NCI-H187 (cell line): ENCODE data around the gene RNF114.
"Not testable (repeated sequence)": the region's sequence is repeated elsewhere in the genome, so short reads cannot be mapped to it uniquely, and the experiment has no call there.

Experiments
- DNase-seq, 2 experiments: peaks; one replicate each; lab custom pipeline; 2025; lab: John Stamatoyannopoulos, UW

Gene RNF114

DNA sequence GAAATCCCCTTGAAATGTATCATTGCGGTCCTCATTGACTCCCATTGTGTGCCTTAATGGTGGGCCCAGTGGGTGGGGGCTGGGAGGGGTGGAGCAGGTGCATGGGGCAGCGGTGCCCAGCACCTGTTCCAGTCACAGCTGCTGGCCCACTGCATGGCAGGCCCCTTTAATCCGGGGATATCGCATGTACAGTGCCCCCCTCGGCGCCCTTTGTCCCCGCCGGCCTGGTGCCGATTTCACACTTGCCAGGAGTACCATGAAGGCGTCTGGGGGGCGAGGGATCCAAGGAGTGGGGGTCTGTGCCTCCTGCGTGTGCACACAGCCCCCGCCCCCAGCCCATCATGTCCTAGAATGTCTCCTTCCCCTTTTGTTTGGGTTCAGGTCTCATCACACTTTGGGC, 49.4 kb downstream of the RNF114 start:
- DNase-seq: no peak

DNA sequence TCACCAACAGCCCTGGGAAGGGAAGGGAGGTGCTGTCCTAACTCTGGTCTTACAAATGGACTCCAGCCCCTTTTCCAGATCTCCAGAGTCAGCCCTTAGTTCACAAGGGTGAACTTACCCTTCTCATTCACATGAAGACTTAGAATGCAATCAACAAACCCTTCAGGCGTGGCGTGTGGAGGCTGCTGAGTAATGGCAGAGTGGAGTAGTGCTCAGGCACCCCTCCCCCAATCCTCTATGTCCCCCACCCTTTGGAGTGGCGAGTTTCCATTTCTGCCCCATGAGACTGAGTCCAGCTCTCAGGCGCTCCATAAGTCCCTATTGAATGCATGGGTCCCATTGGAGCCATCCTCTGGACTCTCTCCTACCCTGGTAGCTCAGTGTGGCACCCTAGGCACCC, 49.9 kb downstream of the RNF114 start:
- DNase-seq: no peak

DNA sequence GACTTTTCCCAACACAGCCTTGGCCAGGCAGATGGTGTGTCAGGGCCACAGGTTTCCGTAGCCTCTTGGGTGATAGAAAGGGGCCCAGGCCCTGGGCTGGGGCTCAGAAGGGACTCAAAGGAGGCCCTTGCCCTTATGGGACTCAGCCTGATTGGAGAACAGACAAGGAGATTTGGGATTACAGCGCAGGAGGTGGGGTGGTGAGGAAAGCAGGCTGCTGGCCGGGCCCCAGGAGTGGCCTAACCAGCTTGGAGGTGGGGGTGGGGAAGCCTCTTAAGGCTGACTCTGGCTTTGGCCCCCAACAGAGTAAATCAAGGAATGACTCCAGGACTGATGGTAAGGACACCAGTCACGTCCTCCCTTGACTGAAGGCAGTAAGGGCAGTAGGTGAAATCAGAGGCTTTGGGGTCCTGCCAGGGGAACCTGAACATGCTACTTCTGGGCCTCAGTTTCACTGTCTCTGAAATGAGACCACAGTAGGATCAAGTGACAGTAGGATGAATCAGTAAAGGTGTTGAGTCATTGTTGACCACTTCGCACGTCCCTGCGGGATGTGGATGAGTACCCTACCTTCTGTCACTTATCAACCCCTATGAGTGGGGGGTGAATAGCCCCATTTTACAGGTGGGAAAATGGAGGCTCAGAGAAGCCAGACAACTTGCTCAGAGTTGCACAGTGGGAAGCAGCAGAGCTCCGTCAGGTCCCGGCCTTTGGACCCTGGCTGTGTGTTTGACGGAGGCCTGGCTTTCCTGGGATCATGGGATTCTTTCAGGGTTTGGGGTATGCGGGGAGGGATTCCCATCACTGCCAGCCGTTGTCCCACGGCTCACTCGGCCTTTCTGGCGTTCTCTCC, 51.0 kb downstream of the RNF114 start:
- no peak for DNase-seq

DNA sequence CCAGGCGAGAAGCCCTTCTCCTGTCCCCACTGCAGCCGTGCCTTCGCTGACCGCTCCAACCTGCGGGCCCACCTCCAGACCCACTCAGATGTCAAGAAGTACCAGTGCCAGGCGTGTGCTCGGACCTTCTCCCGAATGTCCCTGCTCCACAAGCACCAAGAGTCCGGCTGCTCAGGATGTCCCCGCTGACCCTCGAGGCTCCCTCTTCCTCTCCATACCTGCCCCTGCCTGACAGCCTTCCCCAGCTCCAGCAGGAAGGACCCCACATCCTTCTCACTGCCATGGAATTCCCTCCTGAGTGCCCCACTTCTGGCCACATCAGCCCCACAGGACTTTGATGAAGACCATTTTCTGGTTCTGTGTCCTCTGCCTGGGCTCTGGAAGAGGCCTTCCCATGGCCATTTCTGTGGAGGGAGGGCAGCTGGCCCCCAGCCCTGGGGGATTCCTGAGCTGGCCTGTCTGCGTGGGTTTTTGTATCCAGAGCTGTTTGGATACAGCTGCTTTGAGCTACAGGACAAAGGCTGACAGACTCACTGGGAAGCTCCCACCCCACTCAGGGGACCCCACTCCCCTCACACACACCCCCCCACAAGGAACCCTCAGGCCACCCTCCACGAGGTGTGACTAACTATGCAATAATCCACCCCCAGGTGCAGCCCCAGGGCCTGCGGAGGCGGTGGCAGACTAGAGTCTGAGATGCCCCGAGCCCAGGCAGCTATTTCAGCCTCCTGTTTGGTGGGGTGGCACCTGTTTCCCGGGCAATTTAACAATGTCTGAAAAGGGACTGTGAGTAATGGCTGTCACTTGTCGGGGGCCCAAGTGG, 51.9 kb downstream of the RNF114 start:
- no peak for DNase-seq

DNA sequence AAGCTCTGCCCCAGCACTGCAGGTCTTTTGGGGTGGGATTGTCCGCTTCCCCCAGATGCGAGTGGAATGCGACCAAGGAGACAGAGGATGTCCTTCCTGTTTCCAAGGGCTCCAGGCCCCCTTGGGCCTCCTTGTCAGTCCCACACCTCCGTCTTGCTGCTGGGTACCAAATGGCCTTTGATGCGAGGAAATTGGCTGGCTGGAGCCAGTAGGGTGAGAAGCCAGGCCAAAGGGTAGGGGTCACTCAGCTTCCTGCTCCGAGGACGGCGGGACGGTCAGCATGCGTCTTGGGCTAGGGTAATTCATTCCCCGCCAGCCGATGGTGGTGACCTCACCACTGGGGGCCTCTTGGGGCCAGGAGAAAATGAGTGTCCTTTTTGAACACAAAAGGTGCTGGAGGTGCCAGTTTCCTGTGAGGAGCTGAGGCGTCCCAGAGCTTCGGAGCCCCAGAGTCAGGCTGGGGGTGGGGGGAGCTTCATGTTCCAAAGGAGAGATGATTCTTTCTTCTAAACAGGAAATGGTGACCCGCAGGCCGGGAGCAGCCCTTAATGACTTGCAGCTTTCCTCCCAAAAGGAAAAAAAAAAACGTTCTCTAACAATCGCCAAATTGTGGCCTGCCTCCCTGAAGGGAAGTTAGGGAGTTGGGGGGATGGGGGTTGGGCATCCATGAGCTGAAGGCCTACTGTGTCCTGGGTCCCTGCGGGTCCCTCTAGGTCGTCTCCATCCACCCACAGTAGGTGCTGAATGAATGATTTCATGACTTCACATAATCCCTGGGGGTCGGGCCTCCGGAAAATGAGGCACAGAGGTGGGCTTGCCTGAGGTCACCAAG, 53.3 kb downstream of the RNF114 start:
- no peak for DNase-seq

DNA sequence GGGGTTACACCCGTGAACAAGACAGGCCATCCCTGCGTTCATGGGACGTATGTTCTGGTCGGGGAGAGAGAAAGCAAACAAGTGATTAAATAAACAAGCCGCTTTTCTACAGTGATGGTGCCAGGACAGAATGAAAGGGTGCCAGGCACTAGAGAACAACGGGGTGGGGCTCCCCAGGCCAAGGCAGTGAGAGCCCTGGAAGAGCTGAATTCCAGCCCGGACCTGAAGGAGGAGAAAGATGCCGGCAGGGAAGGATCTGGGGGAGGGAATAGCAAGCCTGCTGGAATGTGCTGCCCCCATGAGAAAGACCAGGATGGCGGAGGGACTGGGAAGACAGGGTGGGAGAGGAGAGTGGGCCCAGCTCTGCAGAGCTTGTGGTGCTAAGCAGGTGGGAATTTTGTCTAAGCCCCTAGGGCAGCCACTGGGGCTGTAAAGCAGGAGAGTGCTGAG, 54.1 kb downstream of the RNF114 start:
- no peak for DNase-seq

DNA sequence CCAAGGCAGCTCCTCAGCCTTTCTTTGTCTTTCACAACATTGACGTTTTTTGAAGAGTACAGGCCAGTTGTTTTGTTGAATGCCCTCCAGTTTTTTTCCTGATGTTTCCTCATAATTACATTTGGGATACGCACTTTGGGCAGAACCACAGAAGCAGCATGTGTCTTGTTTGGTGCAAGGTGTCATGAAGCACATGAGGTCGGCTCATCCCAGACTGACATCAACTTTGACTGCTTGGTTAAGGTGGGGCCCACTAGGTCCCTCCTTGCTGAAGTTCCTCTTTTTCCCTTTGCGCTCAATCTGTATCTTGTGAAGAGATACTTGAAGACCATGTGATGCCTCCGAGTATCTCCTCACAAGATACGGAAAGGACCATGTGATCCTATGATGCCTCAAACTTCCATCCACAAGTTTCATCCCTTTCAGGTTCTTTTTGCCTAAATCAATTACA, 57.1 kb downstream of the RNF114 start:
- DNase-seq: no peak

DNA sequence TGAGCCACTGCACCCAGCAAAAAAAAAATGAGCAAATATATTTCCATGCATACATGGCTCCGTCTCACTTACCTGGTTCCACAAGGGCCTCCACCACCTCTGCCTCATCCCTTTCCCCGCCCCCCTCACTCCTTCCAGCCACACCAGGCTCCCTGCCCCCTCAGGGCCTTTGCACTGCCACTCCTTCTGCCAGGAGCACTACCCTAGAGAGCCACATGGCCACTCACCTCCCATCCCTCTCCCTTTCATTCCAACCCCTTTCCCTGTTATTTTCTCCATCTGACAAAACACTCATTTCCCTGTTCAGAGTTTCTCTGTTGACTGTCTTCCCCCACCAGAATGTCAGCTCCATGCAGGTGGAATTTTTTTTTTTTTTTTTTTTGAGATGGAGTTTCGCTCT, 59.4 kb downstream of the RNF114 start:
- no peak for DNase-seq

DNA sequence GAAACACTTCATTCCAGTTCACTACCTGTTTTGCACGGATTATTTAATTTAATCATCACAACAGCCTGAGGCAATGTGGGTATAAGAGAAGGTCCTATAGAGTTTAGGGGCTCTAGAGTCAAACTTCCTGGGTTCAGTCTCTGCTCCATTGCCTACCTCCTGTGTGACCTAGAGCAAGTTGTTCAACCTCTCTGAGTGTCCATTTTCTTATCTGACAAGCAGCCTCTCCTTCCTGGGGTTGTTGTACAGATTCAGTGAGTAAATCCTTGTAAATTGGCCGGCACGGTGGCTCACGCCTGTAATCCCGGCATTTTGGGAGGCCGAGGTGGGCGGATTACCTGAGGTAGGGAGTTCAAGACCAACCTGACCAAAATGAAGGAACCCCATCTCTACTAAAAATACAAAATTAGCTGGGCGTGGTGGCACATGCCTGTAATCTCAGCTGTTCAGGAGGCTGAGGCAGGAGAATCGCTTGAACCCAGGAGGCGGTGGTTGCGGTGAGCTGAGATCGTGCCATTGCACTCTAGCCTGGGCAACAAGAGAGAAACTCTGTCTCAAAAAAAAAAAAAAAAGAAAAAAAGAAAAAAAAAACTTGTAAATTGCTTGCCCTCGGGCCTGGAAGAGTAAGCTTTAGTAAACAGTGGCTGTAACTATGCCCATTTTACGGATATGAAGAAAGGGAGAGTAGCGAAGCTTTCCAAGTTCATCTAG, 62.4 kb downstream of the RNF114 start:
- not testable (repeated sequence) for DNase-seq

DNA sequence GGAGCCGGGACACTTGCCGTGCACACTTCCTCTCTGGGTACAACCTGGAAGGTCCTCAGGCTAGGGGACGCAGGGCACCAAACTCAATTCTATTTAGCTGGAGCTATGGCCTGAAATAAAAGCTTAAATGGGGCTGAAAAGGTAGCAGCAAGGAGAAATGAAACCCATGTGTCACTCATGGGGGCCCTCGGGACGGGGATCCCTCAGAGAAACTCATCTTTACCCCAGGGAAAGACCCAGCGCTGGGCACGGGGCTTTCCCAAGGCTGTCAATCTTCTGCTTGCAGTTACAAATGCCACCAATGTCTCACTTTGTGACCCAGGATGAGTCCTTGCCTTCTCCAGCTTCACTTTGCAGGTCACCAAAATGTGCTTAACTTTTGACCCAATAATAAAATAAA, 63.1 kb downstream of the RNF114 start:
- DNase-seq: no peak

DNA sequence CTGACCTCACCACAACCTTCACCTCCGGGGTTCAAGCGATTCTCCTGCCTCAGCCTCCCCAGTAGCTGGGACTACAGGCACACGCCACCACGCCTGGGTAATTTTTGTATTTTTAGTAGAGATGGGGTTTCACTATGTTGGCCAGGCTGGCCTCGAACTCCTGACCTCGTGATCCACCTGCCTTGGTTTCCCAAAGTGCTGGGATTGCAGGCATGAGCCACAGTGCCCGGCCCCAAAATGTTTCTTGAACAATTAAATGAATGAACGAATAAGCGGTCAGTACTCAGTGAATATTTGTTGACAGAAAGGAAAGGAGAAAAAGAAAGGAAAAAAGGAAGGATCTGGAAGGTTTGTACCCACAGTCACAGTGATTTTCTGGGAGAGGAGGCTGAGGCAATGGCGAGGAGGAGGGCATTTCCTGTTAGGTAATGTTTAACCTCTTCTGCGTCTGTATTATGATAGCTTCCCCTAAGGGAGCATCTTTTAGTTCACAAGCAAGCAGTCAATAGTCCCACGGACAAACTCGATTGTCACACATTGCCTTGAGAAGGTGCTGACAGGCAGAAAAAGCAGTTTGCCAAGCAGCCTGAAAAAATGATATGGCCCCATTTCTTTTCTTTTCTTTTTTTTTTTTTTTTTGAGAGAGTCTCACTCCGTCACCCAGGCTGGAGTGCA, 64.5 kb downstream of the RNF114 start:
- DNase-seq: not testable (repeated sequence)

DNA sequence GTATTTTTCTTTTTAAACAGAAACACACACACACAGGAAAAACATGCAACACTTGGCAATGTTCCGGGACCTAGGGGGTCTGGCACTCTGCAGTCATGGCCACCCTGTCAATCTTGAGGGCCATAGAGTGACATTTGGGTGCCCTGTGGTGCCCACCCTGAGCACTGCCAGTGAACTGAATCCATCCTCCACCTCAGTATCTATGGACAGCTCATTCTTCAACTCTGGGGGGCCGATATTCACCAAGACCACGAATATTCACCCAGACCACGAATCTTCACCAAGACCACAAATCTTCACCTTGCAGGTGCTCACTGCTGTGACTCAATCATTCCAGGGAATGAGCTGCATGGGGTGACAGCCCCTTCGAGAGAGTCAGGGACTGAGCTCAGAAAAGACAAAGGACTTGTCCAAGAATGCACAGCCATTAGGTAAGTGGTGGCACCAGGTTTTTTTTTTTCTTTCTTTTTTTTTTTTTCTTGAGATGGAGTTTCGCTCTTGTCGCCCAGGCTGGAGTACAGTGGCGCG, 65.7 kb downstream of the RNF114 start:
- no peak for DNase-seq

DNA sequence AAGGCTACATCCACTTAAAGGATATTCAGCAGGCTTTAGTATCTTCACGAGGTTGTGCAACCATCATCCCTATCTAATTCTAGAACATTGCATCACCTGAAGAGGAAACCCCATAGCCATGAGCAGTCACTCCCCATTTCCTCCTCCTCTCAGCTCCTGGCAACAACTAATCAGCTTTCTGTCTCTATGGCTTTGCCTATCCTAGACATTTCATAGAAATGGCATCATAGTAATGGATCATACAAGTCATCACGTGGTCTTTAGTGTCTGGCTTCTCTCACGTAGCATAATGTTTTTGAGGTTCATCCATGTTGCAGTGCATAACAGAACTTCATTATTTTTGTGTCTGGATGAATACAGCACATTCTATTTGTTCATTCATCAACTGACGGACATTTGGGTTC, 67.1 kb downstream of the RNF114 start:
- no peak for DNase-seq
